GM19395 (cell line): ENCODE data around the gene OR2C1.

ENCODE experiments used
- ATAC-seq: cut with Tn5 transposase; IDR thresholded peaks from one replicate; pipeline ENCODE4 v1.9.1; 2021; ENCODE audit warnings: mild to moderate bottlenecking, moderate library complexity; ENCODE audit not compliant: unreplicated experiment

The OR2C1 gene

GRCh38 chr16:3355589-3355988 is at the start of gene OR2C1:
Gene OR2C1 (plus strand): TSS chr16:3355889. CDS start chr16:3355941, 52 bp downstream.
- no peak for ATAC-seq

- ATAC-seq: no peak
Measured at GRCh38 chr16:3306078-3306477, 49.6 kb upstream of the OR2C1 start.

- no peak for ATAC-seq
Measured at GRCh38 chr16:3311496-3311895, 44.2 kb upstream of the OR2C1 start.

- no peak for ATAC-seq
Measured at GRCh38 chr16:3317315-3317999, 38.2 kb upstream of the OR2C1 start.

- no peak for ATAC-seq
Measured at GRCh38 chr16:3321816-3322215, 33.9 kb upstream of the OR2C1 start.

GRCh38 chr16:3327514-3327913 is 28.2 kb upstream of the OR2C1 start:
- no peak for ATAC-seq

GRCh38 chr16:3328104-3328503 is 27.6 kb upstream of the OR2C1 start:
- ATAC-seq: no peak

- no peak for ATAC-seq
Measured at GRCh38 chr16:3328643-3329042, 27.0 kb upstream of the OR2C1 start.

GRCh38 chr16:3346041-3346440 is 9.6 kb upstream of the OR2C1 start:
- no peak for ATAC-seq

- no peak for ATAC-seq
Measured at GRCh38 chr16:3347586-3347985, 8.1 kb upstream of the OR2C1 start.

- ATAC-seq: no peak
Measured at GRCh38 chr16:3348547-3349167, 7.0 kb upstream of the OR2C1 start.

- ATAC-seq: no peak
Measured at GRCh38 chr16:3349175-3349574, 6.5 kb upstream of the OR2C1 start.

GRCh38 chr16:3356118-3356517 is 429 bp downstream of the OR2C1 start:
- no peak for ATAC-seq

GRCh38 chr16:3358871-3359270 is 3.2 kb downstream of the OR2C1 start:
- ATAC-seq: no peak

- ATAC-seq: no peak
Measured at GRCh38 chr16:3362931-3363330, 7.2 kb downstream of the OR2C1 start.

GRCh38 chr16:3363793-3364192 is 8.1 kb downstream of the OR2C1 start:
- no peak for ATAC-seq

GRCh38 chr16:3364774-3365427 is 9.2 kb downstream of the OR2C1 start:
- ATAC-seq: peak; percentile 83

- ATAC-seq: no peak
Measured at GRCh38 chr16:3369073-3369472, 13.4 kb downstream of the OR2C1 start.

- ATAC-seq: no peak
Measured at GRCh38 chr16:3375680-3376079, 20.0 kb downstream of the OR2C1 start.

GRCh38 chr16:3377917-3378316 is 22.2 kb downstream of the OR2C1 start:
- no peak for ATAC-seq

GRCh38 chr16:3383045-3383448 is 27.4 kb downstream of the OR2C1 start:
- ATAC-seq: no peak

- no peak for ATAC-seq
Measured at GRCh38 chr16:3388325-3388724, 32.6 kb downstream of the OR2C1 start.
